DND-41 (cell line): ENCODE data around the gene SZRD1.

ENCODE experiments used
- ATAC-seq: fragments of 200-7000 bp; cut with Tn5 transposase; 3 replicates; pipeline ENCODE4 v1.9.1; 2021; ENCODE audit warnings: low read depth; ENCODE audit not compliant: insufficient read depth
- DNase-seq: peaks from one replicate; pipeline ENCODE4 v3.0.0-alpha.2; 2020
- H2AFZ ChIP-seq: 2 replicates; pipeline ENCODE4 v1.6.0; 2012; ENCODE audit warnings: low read depth, low read length
- H3K27ac ChIP-seq: 2 replicates; pipeline ENCODE4 v1.5.1; 2012; ENCODE audit warnings: low read length, inconsistent platforms
- H3K27me3 ChIP-seq: fragments of 200-600 bp; sonication (generic); 2 replicates; pipeline ENCODE4 v1.6.0; 2012; ENCODE audit warnings: low read length, mild to moderate bottlenecking, inconsistent platforms; ENCODE audit not compliant: insufficient read depth, poor library complexity
- H3K36me3 ChIP-seq: 2 replicates; pipeline ENCODE4 v1.5.1; 2012; ENCODE audit warnings: low read length, inconsistent platforms; ENCODE audit not compliant: insufficient read depth
- H3K4me1 ChIP-seq: 2 replicates; pipeline ENCODE4 v1.5.1; 2012; ENCODE audit warnings: mild to moderate bottlenecking, low read length; ENCODE audit not compliant: insufficient read depth
- H3K4me2 ChIP-seq: 2 replicates; pipeline ENCODE4 v1.6.0; 2012; ENCODE audit warnings: mild to moderate bottlenecking, moderate library complexity, low read length, inconsistent platforms; ENCODE audit not compliant: insufficient read depth
- H3K4me3 ChIP-seq, 2 experiments: fragments of 200-600 bp in 1 of 2; shearing (Covaris generic) in 1 of 2; 2 replicates each; pipeline ENCODE4 v1.5.1; 2012 to 2016; ENCODE audit warnings: inconsistent platforms in 2 of 2, low read length in 2 of 2, mild to moderate bottlenecking in 2 of 2, low read depth in 1 of 2, moderate library complexity in 1 of 2
- H3K79me2 ChIP-seq: 2 replicates; pipeline ENCODE4 v1.6.0; 2012; ENCODE audit warnings: low read length, inconsistent platforms; ENCODE audit not compliant: insufficient read depth
- H3K9ac ChIP-seq: 2 replicates; pipeline ENCODE4 v1.6.0; 2012; ENCODE audit warnings: low read depth, mild to moderate bottlenecking, inconsistent platforms, low read length, moderate library complexity
- H3K9me3 ChIP-seq: 2 replicates; pipeline ENCODE4 v1.5.1; 2012; ENCODE audit warnings: low read length, moderate library complexity, mild to moderate bottlenecking, inconsistent platforms; ENCODE audit not compliant: insufficient read depth, severe bottlenecking
- H4K20me1 ChIP-seq: 2 replicates; pipeline ENCODE4 v1.6.0; 2012; ENCODE audit warnings: low read length; ENCODE audit not compliant: insufficient read depth
- CTCF ChIP-seq: IDR thresholded peaks from 2 replicates; pipeline ENCODE4 v1.5.1; 2012; ENCODE audit warnings: borderline replicate concordance, low read length, moderate library complexity, mild to moderate bottlenecking; ENCODE audit not compliant: poor library complexity, severe bottlenecking; ENCODE audit errors: extremely low read depth
- EZH2 ChIP-seq: IDR thresholded peaks from 3 replicates; pipeline ENCODE4 v1.6.1; 2012; ENCODE audit warnings: borderline replicate concordance, low read depth, mild to moderate bottlenecking, moderate library complexity, low read length, inconsistent platforms; ENCODE audit not compliant: severe bottlenecking

The SZRD1 gene

GRCh38 chr1:16374266-16374665, 7.2 kb downstream of the SZRD1 start:
- ATAC-seq (no peak), DNase-seq (no peak)
- Histone ChIP-seq H3K79me2 (peaks cover 97% of the 10 kb centered on the region), H3K9me3 (no peaks in the 10 kb centered on the region), H3K36me3 (peaks cover 16% of the 10 kb centered on the region), H3K4me1 (peaks cover 10% of the 10 kb centered on the region), H3K4me3 (no peak overlapping the region), H3K27ac (no peak overlapping the region), H4K20me1 (peaks cover 88% of the 10 kb centered on the region), H3K27me3 (no peaks in the 10 kb centered on the region), H3K4me2 (no peak overlapping the region), H2AFZ (no peak overlapping the region), H3K9ac (no peak overlapping the region)
- TF ChIP-seq EZH2, result no peak
- no peak for TF ChIP-seq CTCF

GRCh38 chr1:16375521-16376340, 8.7 kb downstream of the SZRD1 start:
- Histone ChIP-seq H3K36me3 (peaks cover 14% of the 10 kb centered on the region), H3K4me1 (peaks cover 2% of the 10 kb centered on the region; the same call in 1 of the 2 replicates), H3K9me3 (no peaks in the 10 kb centered on the region), H3K9ac (no peak overlapping the region), H3K27me3 (no peaks in the 10 kb centered on the region), H4K20me1 (peaks cover 90% of the 10 kb centered on the region), H3K4me2 (no peak overlapping the region), H3K79me2 (peaks cover 97% of the 10 kb centered on the region), H3K4me3 (no peak overlapping the region), H2AFZ (no peak overlapping the region), H3K27ac (no peak overlapping the region)
- ATAC-seq, result no peak
- DNase-seq, result no peak
- no peak for TF ChIP-seq EZH2
- TF ChIP-seq CTCF, result no peak

- Histone ChIP-seq H2AFZ (no peak overlapping the region), H3K79me2 (peaks cover 98% of the 10 kb centered on the region), H3K4me1 (0 out of 2 replicates have a peak, but pooled peaks cover 2% of the 10 kb centered on the region), H3K9ac (no peak overlapping the region), H3K27ac (no peak overlapping the region; the same call in 1 of the 2 replicates), H3K36me3 (peaks cover 14% of the 10 kb centered on the region), H3K9me3 (no peaks in the 10 kb centered on the region), H4K20me1 (peaks cover 92% of the 10 kb centered on the region), H3K4me2 (no peak overlapping the region), H3K27me3 (no peaks in the 10 kb centered on the region), H3K4me3 (no peak overlapping the region)
- no peak for TF ChIP-seq EZH2
- no peak for TF ChIP-seq CTCF
- no peak for ATAC-seq
- DNase-seq, result no peak
Observed at GRCh38 chr1:16376971-16377370, 9.9 kb downstream of the SZRD1 start.
